Activated CD4-positive, alpha-beta T cell treated with anti-CD3 and anti-CD28 coated beads, Interleukin-2, Interleukin-4, amounts not matched to agents 100 ng/mL and 50 ng/mL, durations not matched to agents 16 hours and 8 hours (primary cell): ENCODE measurements around the gene DNAI4.
A peak's percentile ranks its signal among the peaks of the same experiment; 100 is the strongest.
"Not testable (repeated sequence)": the region's sequence is repeated elsewhere in the genome, so short reads cannot be mapped to it uniquely, and the experiment has no call there.

Experiments used
- DNase-seq: peaks from one replicate; pipeline ENCODE4 v3.0.0-alpha.2; 2020; ENCODE audit warnings: low spot score

Gene DNAI4

GRCh38 chr1:66924756-66925557 lies at the start of gene DNAI4, which contains the start of gene MIER1:
TSS of gene DNAI4 (minus strand) at chr1:66924856. CDS start at chr1:66924831, 25 bp downstream.
TSS of gene MIER1 (plus strand) at chr1:66924990. CDS start at chr1:66925029, 39 bp downstream.
- DNase-seq, result peak; percentile 97

DNA sequence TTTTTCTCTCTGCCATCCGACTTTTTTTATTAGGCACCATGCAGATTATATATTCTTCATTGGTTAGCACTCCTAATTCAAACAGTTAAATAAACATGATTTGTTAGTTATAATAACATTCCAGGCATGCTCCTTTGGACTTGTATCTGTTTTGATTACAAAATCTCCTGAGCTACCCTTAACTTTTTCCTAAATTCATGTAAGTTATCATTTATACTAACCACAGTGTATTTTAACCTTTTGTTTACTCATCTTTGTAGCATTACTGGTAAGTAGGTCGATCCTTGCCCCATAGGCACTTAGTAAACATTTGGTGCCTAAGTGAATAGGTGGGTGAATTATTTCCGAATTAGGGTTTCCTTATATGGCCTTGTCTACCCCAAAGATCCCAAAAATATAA lies 43.9 kb upstream of the DNAI4 start:
- no peak for DNase-seq

GRCh38 chr1:66966188-66966873 lies 41.7 kb upstream of the DNAI4 start:
- DNase-seq, result not testable (repeated sequence)

DNA sequence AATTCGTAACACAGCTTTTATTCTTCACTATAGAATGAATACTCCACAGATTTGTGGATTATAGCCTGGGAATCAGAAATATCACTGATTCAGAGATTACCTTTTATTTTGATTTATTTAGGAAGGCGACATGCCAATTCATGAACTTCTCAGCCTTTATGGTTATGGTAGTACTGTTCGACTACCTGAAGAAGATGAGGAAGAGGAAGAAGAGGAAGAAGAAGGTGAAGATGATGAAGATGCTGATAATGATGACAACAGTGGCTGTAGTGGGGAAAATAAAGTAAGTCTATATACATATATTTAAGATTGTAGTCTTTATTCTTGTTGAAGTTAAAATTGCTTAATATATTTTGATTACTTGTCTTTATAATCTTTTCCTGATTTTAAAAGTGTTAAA lies 33.3 kb upstream of the DNAI4 start:
- no peak for DNase-seq

GRCh38 chr1:66954208-66954607 lies 29.6 kb upstream of the DNAI4 start:
- DNase-seq, result peak; percentile 28

DNA sequence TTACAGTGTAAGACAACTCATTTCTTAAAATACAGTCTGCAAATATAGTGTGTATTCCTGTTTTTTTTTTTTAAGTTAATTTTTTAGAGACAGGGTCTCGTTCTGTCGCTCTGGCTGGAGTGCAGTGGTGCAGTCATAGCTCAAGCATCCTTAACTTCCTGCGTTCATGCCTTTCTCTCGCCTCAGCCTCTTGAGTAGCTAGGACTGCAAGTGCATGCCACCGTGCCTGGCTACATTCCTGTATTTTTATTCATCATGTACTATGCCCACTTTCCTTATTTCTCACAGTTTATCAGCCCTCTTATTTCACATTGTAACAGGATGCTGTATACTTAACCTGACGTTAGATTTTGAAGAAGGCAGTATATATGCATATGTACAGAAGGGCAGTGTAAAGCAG lies 26.9 kb upstream of the DNAI4 start:
- DNase-seq, result no peak

DNA sequence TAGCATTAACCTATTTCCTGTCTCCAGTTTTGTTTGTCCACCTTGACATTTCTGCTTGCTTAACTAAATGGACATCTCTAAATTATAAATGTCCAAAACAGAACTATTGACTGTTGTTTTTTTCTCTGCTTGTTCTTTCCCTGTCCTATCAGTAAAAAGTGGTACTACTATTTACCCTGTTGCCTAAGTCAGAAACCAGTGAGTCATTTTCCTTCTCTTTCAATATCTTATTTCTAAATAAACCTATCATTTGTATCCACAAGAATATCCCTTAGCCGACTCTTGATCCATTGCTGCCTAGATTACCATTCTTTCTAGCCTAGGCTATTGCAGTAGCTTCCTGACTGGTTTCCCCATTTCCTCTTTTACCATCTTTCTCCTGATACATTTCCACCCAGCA lies 22.6 kb upstream of the DNAI4 start:
- no peak for DNase-seq

DNA sequence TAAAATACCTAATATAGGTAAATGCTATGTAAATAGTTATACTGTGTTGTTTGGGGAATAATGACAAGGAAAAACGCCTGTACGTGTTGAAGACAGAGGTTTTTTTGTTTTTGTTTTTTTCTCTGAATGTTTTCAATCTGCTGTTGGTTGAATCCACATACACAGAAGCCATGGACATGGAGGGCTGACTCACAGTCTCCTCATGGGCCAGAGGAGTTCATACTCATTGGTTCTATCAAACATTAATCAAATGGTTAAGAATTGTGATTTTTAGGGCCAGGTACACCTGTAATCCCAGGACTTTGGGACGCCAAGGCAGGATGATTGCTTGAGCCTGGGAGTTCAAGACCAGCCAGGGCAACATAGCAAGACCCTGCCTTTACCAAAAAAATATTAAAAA lies 20.7 kb upstream of the DNAI4 start:
- DNase-seq, result no peak

DNA sequence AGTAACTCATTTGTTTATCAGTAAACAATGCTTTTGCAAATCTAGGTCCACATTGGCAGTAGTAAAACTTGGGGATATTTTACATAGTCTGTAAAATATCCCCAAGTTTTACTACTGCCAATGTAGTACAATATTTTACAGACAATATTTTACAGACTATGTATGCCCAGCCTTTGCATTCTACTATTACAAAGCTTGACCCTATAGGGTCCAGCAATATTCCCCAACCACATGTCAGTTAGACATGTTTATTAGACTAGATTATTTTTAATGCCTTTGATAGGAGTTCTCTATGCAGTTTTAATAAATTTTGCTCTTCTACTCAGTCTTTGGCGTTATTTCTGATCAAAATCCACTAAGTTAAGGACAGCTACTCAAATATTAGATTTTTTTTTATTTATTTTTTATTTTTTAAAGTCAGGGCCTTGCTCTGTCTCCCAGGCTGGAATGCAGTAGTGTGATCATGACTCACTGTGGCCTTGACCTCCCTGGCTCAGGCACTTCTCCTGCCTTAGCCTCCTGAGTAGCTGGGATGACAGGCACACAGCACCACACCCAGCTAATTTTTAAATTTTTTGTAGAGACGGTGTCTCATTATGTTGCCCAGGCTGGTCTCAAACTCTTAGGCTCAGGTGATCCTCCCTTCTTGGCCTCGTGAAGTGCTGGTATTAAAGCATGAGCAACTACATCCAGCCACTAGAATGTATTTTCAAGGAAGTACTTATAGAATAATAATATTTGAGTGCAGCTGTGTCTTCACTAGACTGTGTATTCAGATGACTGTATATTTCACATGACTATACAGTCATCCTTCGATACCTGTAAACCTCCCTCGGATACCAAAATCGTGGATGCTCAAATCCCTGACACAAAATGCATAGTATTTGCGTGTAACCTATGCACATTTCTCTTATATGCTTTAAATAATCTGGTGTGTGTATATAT lies 19.9 kb upstream of the DNAI4 start:
- DNase-seq, result no peak

DNA sequence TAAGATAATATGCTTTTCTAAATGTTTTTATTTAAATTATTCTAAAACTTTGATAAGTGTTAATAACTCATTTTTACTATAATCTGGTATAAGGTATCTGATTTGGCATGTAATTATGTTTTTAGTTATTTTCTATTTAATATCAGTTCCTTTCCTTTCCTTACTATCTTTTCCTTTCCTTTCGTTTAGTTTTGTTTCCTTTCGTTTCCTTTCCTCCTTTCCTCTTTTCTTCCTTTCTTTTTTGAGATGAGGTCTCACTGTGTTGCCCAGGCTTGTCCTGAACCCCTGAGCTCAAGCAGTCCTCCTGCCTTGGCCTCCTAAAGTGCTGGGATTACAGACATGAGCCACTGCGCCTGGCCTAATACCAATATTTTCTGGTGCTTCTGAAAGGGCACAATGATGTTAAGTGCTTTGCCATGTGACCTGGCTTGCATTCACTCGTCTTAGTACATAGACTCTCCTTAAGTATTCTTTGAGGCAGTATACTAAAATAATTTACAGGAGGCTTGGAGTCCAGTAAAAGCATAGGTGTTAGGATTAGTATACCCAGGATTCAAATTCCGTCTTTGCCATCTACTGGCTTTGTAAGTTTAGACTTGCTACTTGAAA lies 18.8 kb upstream of the DNAI4 start:
- DNase-seq, result no peak

GRCh38 chr1:66940981-66941380 lies 16.3 kb upstream of the DNAI4 start:
- no peak for DNase-seq

GRCh38 chr1:66938613-66939012 lies 14.0 kb upstream of the DNAI4 start:
- DNase-seq, result no peak

- no peak for DNase-seq
Measured at GRCh38 chr1:66937529-66938234, 13.0 kb upstream of the DNAI4 start.

DNA sequence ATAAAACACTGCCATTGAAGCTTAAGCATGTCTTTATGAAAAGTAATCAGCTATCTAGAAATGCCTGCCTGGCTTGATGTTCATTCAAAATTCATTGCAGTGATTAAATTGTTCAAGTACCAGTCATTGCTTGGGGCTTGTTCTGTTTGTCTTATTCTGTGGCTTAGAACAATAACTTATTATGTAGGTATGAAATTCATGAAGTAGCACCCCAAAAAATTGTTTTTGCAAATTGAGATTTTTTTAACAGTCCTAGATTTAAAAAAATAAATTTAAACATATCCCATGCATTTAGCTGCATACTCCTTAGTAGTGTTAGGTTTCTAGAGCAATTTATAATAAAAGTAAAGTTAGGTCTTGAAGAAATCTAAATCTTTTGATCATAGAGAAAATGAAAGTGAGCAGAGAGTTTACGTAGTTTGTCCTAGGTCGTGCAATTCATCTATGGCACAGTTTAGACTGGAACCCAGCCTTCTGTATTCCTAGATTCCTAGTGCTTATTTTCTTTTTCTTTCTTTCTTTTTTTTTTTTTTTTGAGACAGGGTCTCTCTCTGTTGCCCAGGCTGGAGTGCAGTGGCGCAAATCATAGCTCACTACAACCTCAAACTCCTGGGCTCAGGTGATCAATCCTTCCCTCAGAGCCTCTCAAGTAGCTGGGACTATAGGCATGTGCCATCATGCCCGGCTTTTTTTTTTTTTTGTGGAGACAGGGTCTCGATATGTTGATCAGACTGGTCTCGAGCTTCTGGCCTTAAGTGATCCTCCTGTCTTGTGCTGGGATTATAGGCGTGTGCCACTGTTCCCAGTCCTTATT lies 9.4 kb upstream of the DNAI4 start:
- no peak for DNase-seq

GRCh38 chr1:66932291-66932690 lies 7.6 kb upstream of the DNAI4 start:
- DNase-seq, result no peak

- DNase-seq, result peak; percentile 39
Measured at GRCh38 chr1:66931590-66931989, 6.9 kb upstream of the DNAI4 start.

GRCh38 chr1:66930823-66931174 lies 6.1 kb upstream of the DNAI4 start:
- no peak for DNase-seq

DNA sequence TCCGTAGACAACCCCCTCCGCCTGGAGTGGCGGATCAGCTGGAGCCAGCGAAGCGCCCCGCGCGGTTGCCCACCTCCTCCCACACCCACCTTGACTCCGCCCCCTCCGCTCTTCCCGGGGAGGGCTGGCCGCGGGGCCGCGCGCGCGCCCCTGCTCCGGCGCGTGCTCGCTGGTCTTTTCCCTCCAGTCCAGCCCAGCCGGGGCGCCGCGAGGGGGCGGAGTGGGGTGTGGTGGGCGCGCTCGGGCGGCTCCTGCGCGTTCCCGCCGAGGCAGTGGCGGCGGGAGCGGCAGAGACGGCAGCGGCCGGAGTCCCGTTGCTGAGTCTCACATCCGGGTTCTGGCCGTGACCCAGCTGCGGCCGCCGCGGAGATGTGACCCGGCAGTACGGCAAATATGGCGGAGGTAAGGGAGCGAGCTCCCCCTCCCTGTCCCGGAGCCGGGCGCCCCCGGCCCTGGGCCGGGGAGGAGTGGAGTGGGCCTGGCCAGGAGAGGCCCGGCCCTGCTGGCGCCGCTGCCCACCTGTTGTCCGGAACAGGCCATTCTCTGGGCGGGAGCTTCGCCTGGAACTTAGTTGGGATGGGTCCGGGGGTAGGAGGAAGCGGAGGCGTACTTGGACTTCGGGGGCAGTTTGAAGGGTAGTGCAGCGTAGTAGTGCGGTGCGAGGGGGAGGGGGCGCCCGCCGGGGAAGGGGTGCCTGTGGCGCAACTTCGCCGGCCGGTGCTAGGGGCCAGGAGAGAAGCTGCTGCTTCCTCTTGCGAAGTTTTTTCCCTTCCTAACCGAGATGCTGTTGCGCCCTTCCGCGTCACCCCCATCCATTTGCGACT lies 5.6 kb upstream of the DNAI4 start:
- DNase-seq, result peak; percentile 96

DNA sequence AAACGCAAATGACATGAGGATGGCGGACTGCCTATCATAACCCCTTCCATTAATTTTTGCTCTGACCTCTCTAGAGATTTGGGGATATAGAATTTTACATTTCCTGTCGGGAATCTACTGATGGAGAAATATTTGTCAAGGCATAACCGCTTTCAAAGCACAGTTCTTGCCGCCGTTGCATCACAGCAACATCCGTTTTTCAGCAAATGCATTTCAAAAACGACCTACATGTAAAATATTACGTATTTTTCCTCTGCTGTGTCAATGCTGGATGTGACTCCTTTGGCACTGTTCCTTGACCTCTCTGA lies 5.0 kb upstream of the DNAI4 start:
- DNase-seq, result no peak
